Endodermal cell (in vitro differentiated cells): ENCODE data around the gene XXYLT1. TPM values are rescaled to one million over a fixed set of nuclear protein-coding genes. Genes with fewer than 3 reads are reported as not detected.

Experiments
- DNase-seq: peaks from one replicate; pipeline ENCODE4 v3.0.0-alpha.2; 2017
- H3K27ac ChIP-seq: 2 replicates; pipeline ENCODE4 v1.5.1; 2013; ENCODE audit warnings: mild to moderate bottlenecking, low read depth, low read length, moderate library complexity
- H3K27me3 ChIP-seq: 2 replicates; pipeline ENCODE4 v1.6.1; 2013; ENCODE audit warnings: mild to moderate bottlenecking, low read length, moderate library complexity; ENCODE audit not compliant: insufficient read depth, control insufficient read depth, poor library complexity, severe bottlenecking
- H3K36me3 ChIP-seq: 2 replicates; pipeline ENCODE4 v1.7.0; 2013; ENCODE audit warnings: mild to moderate bottlenecking, low read length, moderate library complexity; ENCODE audit not compliant: control insufficient read depth, insufficient read depth
- H3K4me1 ChIP-seq: one replicate; pipeline ENCODE4 v1.7.0; 2013; ENCODE audit warnings: low read length; ENCODE audit not compliant: control insufficient read depth, insufficient read depth
- H3K4me3 ChIP-seq: 2 replicates; pipeline ENCODE4 v1.5.1; 2013; ENCODE audit warnings: mild to moderate bottlenecking, low read length, moderate library complexity
- H3K9ac ChIP-seq: 2 replicates; pipeline ENCODE4 v1.6.1; 2013; ENCODE audit warnings: mild to moderate bottlenecking, low read length, moderate library complexity; ENCODE audit not compliant: poor library complexity, severe bottlenecking; ENCODE audit errors: extremely low read depth
- H3K9me3 ChIP-seq: 2 replicates; pipeline ENCODE4 v1.6.1; 2013; ENCODE audit warnings: mild to moderate bottlenecking, low read length, moderate library complexity; ENCODE audit not compliant: control insufficient read depth
- H3K27ac Mint-ChIP-seq: 2 replicates; pipeline ENCODE4 v1.8.0; 2020; ENCODE audit warnings: mixed read lengths
- H3K27me3 Mint-ChIP-seq: 2 replicates; pipeline ENCODE4 v1.8.0; 2021; ENCODE audit warnings: mild to moderate bottlenecking, mixed read lengths; ENCODE audit not compliant: insufficient read depth
- H3K36me3 Mint-ChIP-seq: 2 replicates; pipeline ENCODE4 v1.8.0; 2020; ENCODE audit warnings: low read depth, mixed read lengths
- H3K4me1 Mint-ChIP-seq: 2 replicates; pipeline ENCODE4 v1.8.0; 2020; ENCODE audit warnings: mixed read lengths
- H3K4me3 Mint-ChIP-seq: 2 replicates; pipeline ENCODE4 v1.8.0; 2020; ENCODE audit warnings: mild to moderate bottlenecking, moderate library complexity, mixed read lengths
- H3K9me3 Mint-ChIP-seq: 2 replicates; pipeline ENCODE4 v1.8.0; 2020; ENCODE audit warnings: mild to moderate bottlenecking, mixed read lengths
- CTCF ChIP-seq: fragments of 200-600 bp; sonication (generic); conservative IDR thresholded peaks from 2 replicates; pipeline ENCODE4 v1.5.0; 2021; ENCODE audit warnings: antibody characterized with exemption, mild to moderate bottlenecking
- WGBS, 2 experiments: methylation state at CpG; one replicate each; pipeline versions ENCODE4 v1.1.5 to v1.1.7; 2013; ENCODE audit warnings: missing lambda C conversion rate in 2 of 2, mixed read lengths in 1 of 2; ENCODE audit not compliant: insufficient coverage in 1 of 2, insufficient read length in 1 of 2; 5-methylcytosine and 5-hydroxymethylcytosine counted together
- total RNA-seq, 2 donors: library from RNA; stranded (reverse); fragmentation: NEBNext Ultra II Directional in 1 of 2; extraction: Animal tissue kit (Norgen Biotek cat#: 25700) in 1 of 2; gene quantifications; 2 replicates in 1 of 2; 3 replicates in 1 of 2; pipeline ENCODE4 v1.2.1, GENCODE V29; 2021

Gene XXYLT1
- total RNA-seq, 2 donors from 2014 or later = 35.5 to 38.3 TPM

- Mint-ChIP-seq H3K9me3 (no peaks in the 10 kb centered on the region), H3K4me3 (no peak overlapping the region), H3K27me3 (no peaks in the 10 kb centered on the region), H3K27ac (peak overlapping the region; percentile 35), H3K4me1 (peaks cover 29% of the 10 kb centered on the region), H3K36me3 (peaks cover 11% of the 10 kb centered on the region)
- WGBS, 2 experiments = 64 to 72% methylated on average over 5 of the region's 5 CpGs
- no peak for TF ChIP-seq CTCF
- Histone ChIP-seq H3K4me3 (no peak overlapping the region), H3K27me3 (no peaks in the 10 kb centered on the region), H3K36me3 (no peaks in the 10 kb centered on the region), H3K9ac (no peak overlapping the region), H3K27ac (no peak overlapping the region), H3K4me1 (peaks cover 6% of the 10 kb centered on the region), H3K9me3 (no peaks in the 10 kb centered on the region)
- DNase-seq = no peak
Observed at GRCh38 chr3:195182470-195182795, 88.5 kb downstream of the XXYLT1 start.

GRCh38 chr3:195181741-195182469, 89.1 kb downstream of the XXYLT1 start:
- H3K27ac ChIP-seq = no peak overlapping the region
- no peak overlapping the region for H3K9ac ChIP-seq
- no peaks in the 10 kb centered on the region for H3K36me3 ChIP-seq
- Mint-ChIP-seq H3K36me3 (peaks cover 11% of the 10 kb centered on the region), H3K4me3 (no peak overlapping the region), H3K27me3 (no peaks in the 10 kb centered on the region), H3K9me3 (no peaks in the 10 kb centered on the region), H3K27ac (peak overlapping the region; percentile 35), H3K4me1 (peaks cover 28% of the 10 kb centered on the region)
- 80 to 82% methylated on average over 5 to 7 of the region's 7 CpGs for WGBS, 2 experiments
- DNase-seq = peak; percentile 35
- H3K4me3 ChIP-seq = no peak overlapping the region
- peaks cover 6% of the 10 kb centered on the region for H3K4me1 ChIP-seq
- no peaks in the 10 kb centered on the region for H3K9me3 ChIP-seq
- TF ChIP-seq CTCF = no peak
- no peaks in the 10 kb centered on the region for H3K27me3 ChIP-seq

- 85 to 92% methylated on average over 9 of the region's 9 CpGs for WGBS, 2 experiments
- Mint-ChIP-seq H3K4me1 (peaks cover 22% of the 10 kb centered on the region), H3K9me3 (no peaks in the 10 kb centered on the region), H3K27me3 (no peaks in the 10 kb centered on the region), H3K27ac (no peak overlapping the region), H3K4me3 (no peak overlapping the region), H3K36me3 (peaks cover 17% of the 10 kb centered on the region)
- H3K9ac ChIP-seq = no peak overlapping the region
- no peaks in the 10 kb centered on the region for H3K27me3 ChIP-seq
- peaks cover 6% of the 10 kb centered on the region for H3K4me1 ChIP-seq
- TF ChIP-seq CTCF = no peak
- H3K4me3 ChIP-seq = no peak overlapping the region
- H3K27ac ChIP-seq = no peak overlapping the region
- DNase-seq = peak; percentile 20
- no peaks in the 10 kb centered on the region for H3K9me3 ChIP-seq
- no peaks in the 10 kb centered on the region for H3K36me3 ChIP-seq
Observed at GRCh38 chr3:195181113-195181498, 89.9 kb downstream of the XXYLT1 start.
